Measurements from ENCODE around the gene ICAM3. TPM values are rescaled to one million over a fixed set of nuclear protein-coding genes. Genes with fewer than 3 reads are reported as not detected.

The ICAM3 gene
- total RNA-seq, 1 experiment from 2014 or later: 10.5 TPM

GRCh38 chr19:10284960-10285278 lies 54.5 kb downstream of the ICAM3 start:
- ChIA-PET CTCF (no interaction called here), POLR2A (no interaction called here)
- Histone ChIP-seq H3K27ac (ENCODE audit: low read length) (no peak overlapping the region), H3K27me3 (ENCODE audit: control insufficient read depth, insufficient read depth, low read length) (no peaks in the 10 kb centered on the region), H3K9me3 (ENCODE audit: control insufficient read depth, insufficient read depth, low read depth, low read length) (no peaks in the 10 kb centered on the region), H3K4me1 (ENCODE audit: control insufficient read depth, insufficient read depth, low read length) (peaks cover 17% of the 10 kb centered on the region; the same call in 1 of the 2 replicates), H3K4me3 (ENCODE audit: low read depth in 2 of 2, low read length in 2 of 2) (no peak overlapping the region), H3K36me3 (ENCODE audit: control insufficient read depth, insufficient read depth, low read length) (0 out of 2 replicates have a peak, but pooled peaks cover 2% of the 10 kb centered on the region)
- DNase-seq (ENCODE audit: low read depth, low spot score) (no peak), ATAC-seq (no peak)
- no TSS peak for BruUV-seq (replicated peaks)
- intact Hi-C loops (cut with micrococcal nuclease; ENCODE audit: unreplicated experiment): no loop called here
- in situ Hi-C loops (cut with HindIII; ENCODE audit: low pct_unique_long_range_greater_than_20kb, low sequenced_read_pairs): no loop called here
- no peak for TF ChIP-seq REST (IDR thresholded peaks at IDR 0.05; ENCODE audit: insufficient read depth in 1 of 2, low read depth in 2 of 2, low read length in 1 of 2)
- TF ChIP-seq TCF7L2 (IDR thresholded peaks at IDR 0.05; ENCODE audit: low read depth, low read length): no peak
- TF ChIP-seq CTCF (IDR thresholded peaks at IDR 0.05): no peak
- no peak for TF ChIP-seq POLR2AphosphoS5 (IDR thresholded peaks at IDR 0.05; ENCODE audit: low read depth, low read length)
- TF ChIP-seq SIN3A (IDR thresholded peaks at IDR 0.05; ENCODE audit: borderline replicate concordance, insufficient read depth, low read depth, low read length): no peak

- Histone ChIP-seq H3K36me3 (ENCODE audit: control insufficient read depth, insufficient read depth, low read length) (0 out of 2 replicates have a peak, but pooled peaks cover 2% of the 10 kb centered on the region), H3K27me3 (ENCODE audit: control insufficient read depth, insufficient read depth, low read length) (no peaks in the 10 kb centered on the region), H3K9me3 (ENCODE audit: control insufficient read depth, insufficient read depth, low read depth, low read length) (no peaks in the 10 kb centered on the region), H3K27ac (ENCODE audit: low read length) (no peak overlapping the region), H3K4me3 (ENCODE audit: low read depth in 2 of 2, low read length in 2 of 2) (no peak overlapping the region), H3K4me1 (ENCODE audit: control insufficient read depth, insufficient read depth, low read length) (peaks cover 17% of the 10 kb centered on the region; the same call in 1 of the 2 replicates)
- POLR2A ChIA-PET: no interaction called here
- TF ChIP-seq SIN3A (IDR thresholded peaks at IDR 0.05; ENCODE audit: borderline replicate concordance, insufficient read depth, low read depth, low read length): no peak
- no peak for TF ChIP-seq TCF7L2 (IDR thresholded peaks at IDR 0.05; ENCODE audit: low read depth, low read length)
- no peak for TF ChIP-seq POLR2AphosphoS5 (IDR thresholded peaks at IDR 0.05; ENCODE audit: low read depth, low read length)
- no peak for TF ChIP-seq REST (IDR thresholded peaks at IDR 0.05; ENCODE audit: insufficient read depth in 1 of 2, low read depth in 2 of 2, low read length in 1 of 2)
- no peak for TF ChIP-seq CTCF (IDR thresholded peaks at IDR 0.05)
- CTCF ChIA-PET: no interaction called here
- in situ Hi-C loops (cut with HindIII; ENCODE audit: low pct_unique_long_range_greater_than_20kb, low sequenced_read_pairs) (no loop called here), intact Hi-C loops (cut with micrococcal nuclease; ENCODE audit: unreplicated experiment) (no loop called here)
- BruUV-seq (replicated peaks): no TSS peak
- DNase-seq (ENCODE audit: low read depth, low spot score) (no peak), ATAC-seq (no peak)
These were observed 55.1 kb downstream of the ICAM3 start for GRCh38 chr19:10284065-10284959.
